Psoas muscle (tissue), 8 donors: ENCODE measurements around the gene RTEL1. TPM values are rescaled to one million over a fixed set of nuclear protein-coding genes. Genes with fewer than 3 reads are reported as not detected.
A peak's percentile ranks its signal among the peaks of the same experiment; 100 is the strongest.
"Not testable (repeated sequence)": the region's sequence is repeated elsewhere in the genome, so short reads cannot be mapped to it uniquely, and the experiment has no call there.

Experiments
- ATAC-seq, 4 donors: fragments of 200-7000 bp; cut with Tn5 transposase; one replicate each; pipeline ENCODE4 v1.9.1; 2020; ENCODE audit warnings: moderate library complexity in 3 of 4, mild to moderate bottlenecking in 2 of 4
- DNase-seq, 2 donors: peaks; one replicate each; pipeline ENCODE4 v3.0.0-alpha.2; 2020
- H3K27ac ChIP-seq: fragments of 200-600 bp; one replicate; pipeline ENCODE4 v1.8.0; 2022
- H3K27me3 ChIP-seq, 3 donors: fragments of 200-600 bp in 1 of 3; one replicate each; pipeline versions ENCODE4 v1.6.1 to v1.8.0; 2013 to 2022; ENCODE audit warnings: low read length in 2 of 3, mild to moderate bottlenecking in 2 of 3, moderate library complexity in 1 of 3; ENCODE audit not compliant: insufficient read depth in 3 of 3
- H3K36me3 ChIP-seq, 2 donors: fragments of 200-600 bp in 1 of 2; one replicate each; pipeline versions ENCODE4 v1.6.1 to v1.8.0; 2013 to 2022; ENCODE audit warnings: low read depth in 1 of 2, mild to moderate bottlenecking in 1 of 2, moderate library complexity in 1 of 2; ENCODE audit not compliant: insufficient read depth in 1 of 2
- H3K4me1 ChIP-seq: fragments of 200-600 bp; one replicate; pipeline ENCODE4 v1.8.0; 2022
- H3K4me3 ChIP-seq: fragments of 200-600 bp; one replicate; pipeline ENCODE4 v1.8.0; 2022; ENCODE audit warnings: mild to moderate bottlenecking
- H3K9me3 ChIP-seq: fragments of 200-600 bp; one replicate; pipeline ENCODE4 v1.8.0; 2022
- CTCF ChIP-seq: fragments of 200-600 bp; IDR thresholded peaks from one replicate; pipeline ENCODE4 v1.8.0; 2022; ENCODE audit warnings: antibody characterized with exemption
- WGBS, 3 donors: extraction: QIAGEN DNeasy Blood & Tissue Kit; methylation state at CpG; one replicate each; pipeline versions ENCODE4 v1.1.6 to v1.1.7; 2013; 5-methylcytosine and 5-hydroxymethylcytosine counted together
- intact Hi-C, 2 donors: fragments of 100-400 bp; cut with DNase I; formaldehyde crosslinking; loops; one replicate each; pipeline versions ENCODE4 v1.11.0 to v1.14.2; 2022
- polyA plus RNA-seq, 3 donors: library from polyadenylated mRNA; stranded (reverse); fragments of 200-250 nt; gene quantifications; one replicate each; pipeline ENCODE4 v1.2.3, GENCODE V29; 2013
- total RNA-seq, 4 donors: library from RNA; stranded (reverse); fragmentation: NEBNext Ultra II Directional in 2 of 4; extraction: Animal tissue kit (Norgen Biotek cat#: 25700) in 2 of 4; gene quantifications; one replicate each; pipeline versions ENCODE4 v1.2.1 to v1.2.4, GENCODE V29; 2021 to 2023
- donor health status: healthy with polysubstance abuse.
- donor health status: DM: no; HTN: no; CAD: no; lungs with moderate emphysema.
- donor health status: Bipolar disorder and iron deficiency.
- donor health status: healthy.
- donor health status: DM: yes; HTN: yes; CAD: no.
- donor health status: DM: no; HTN: no; CAD: no.
- donor health status: DM: no; HTN: no; CAD: no.
- donor health status: DM: yes; HTN: yes; CAD: no.

Gene RTEL1
- total and polyA plus RNA-seq, 7 donors: 5.2 to 17.5 (median 9.2) TPM

GRCh38 chr20:63640086-63640485 is 18.0 kb upstream of the RTEL1 start:
- Histone ChIP-seq H3K4me1 (peaks cover 2% of the 10 kb centered on the region), H3K36me3 (no peaks in the 10 kb centered on the region), H3K9me3 (no peaks in the 10 kb centered on the region), H3K27ac (no peak overlapping the region), H3K4me3 (peak overlapping the region; percentile 32), H3K27me3 (peaks cover 0 to 4% (median 0%) of the 10 kb centered on the region in 3 donors)
- intact Hi-C loops: no loop called here
- TF ChIP-seq CTCF: no peak
- no peak for DNase-seq
- no peak for ATAC-seq
- 57 to 80% (median 69%) methylated on average over 5 to 8 of the region's 8 CpGs for WGBS, 3 donors

- H3K27ac ChIP-seq, intact Hi-C loops, H3K9me3 ChIP-seq, H3K4me1 ChIP-seq, DNase-seq, H3K27me3 ChIP-seq, ATAC-seq, H3K36me3 ChIP-seq: not testable (repeated sequence)
- peak overlapping the region; percentile 32 for H3K4me3 ChIP-seq
- 59 to 70% (median 63%) methylated on average over 6 to 16 of the region's 17 CpGs for WGBS, 3 donors
Measured at GRCh38 chr20:63640686-63641085, 17.4 kb upstream of the RTEL1 start.

- Histone ChIP-seq H3K36me3 (no peaks in the 10 kb centered on the region), H3K27ac (peak overlapping the region; percentile 63), H3K4me1 (peaks cover 2% of the 10 kb centered on the region), H3K4me3 (peak overlapping the region; percentile 76), H3K27me3 (peaks cover 0 to 4% (median 0%) of the 10 kb centered on the region in 3 donors), H3K9me3 (no peaks in the 10 kb centered on the region)
- DNase-seq (no peak), ATAC-seq (peak; percentile 1 to 54 (median 6))
- no peak for TF ChIP-seq CTCF
- 23 to 37% (median 25%) methylated on average over 31 to 42 of the region's 47 CpGs for WGBS, 3 donors
- intact Hi-C loops: no loop called here
Measured at GRCh38 chr20:63641146-63641791, 16.8 kb upstream of the RTEL1 start.

GRCh38 chr20:63641792-63642523 is 16.2 kb upstream of the RTEL1 start:
- intact Hi-C loops: loop anchor here in 1 of 2 donors (2.0 kb wide), 1 partner anchor 15 kb away; no protein-coding TSS in a partner anchor
- TF ChIP-seq CTCF: peak; percentile 46
- H3K36me3 ChIP-seq: no peaks in the 10 kb centered on the region
- peaks cover 0 to 4% (median 0%) of the 10 kb centered on the region in 3 donors for H3K27me3 ChIP-seq
- H3K4me1 ChIP-seq: peaks cover 2% of the 10 kb centered on the region
- WGBS, 3 donors: 1 to 3% (median 1%) methylated on average over 56 to 83 of the region's 86 CpGs
- peak overlapping the region; percentile 76 for H3K4me3 ChIP-seq
- peak; percentile 86 to 94 for DNase-seq
- ATAC-seq: peak; percentile 91 to 93 (median 92)
- no peaks in the 10 kb centered on the region for H3K9me3 ChIP-seq
- H3K27ac ChIP-seq: peak overlapping the region; percentile 63
